ENCODE results near the gene STAM.

STAM gene

DNA sequence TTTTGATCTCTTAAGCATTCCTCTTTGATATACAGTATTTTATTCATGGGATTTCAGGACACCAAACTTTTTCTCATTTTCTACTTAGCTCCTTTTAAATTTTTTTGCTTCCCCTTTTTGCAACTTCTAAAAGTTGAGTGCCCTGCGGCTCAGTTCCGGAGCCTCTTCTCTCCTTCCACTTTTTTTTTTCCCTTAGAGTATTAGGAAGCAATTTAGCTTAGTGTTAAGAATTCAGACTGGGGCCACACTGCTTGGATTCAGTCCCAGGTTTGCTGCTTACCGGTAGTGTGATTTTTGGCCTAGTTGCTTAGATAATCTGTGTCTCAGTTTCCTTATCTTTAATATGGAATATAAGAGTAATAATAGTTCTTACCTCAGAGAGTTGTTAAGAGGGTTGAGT lies 3.4 kb downstream of the STAM start:
- DNase-seq (ENCODE audit: low read depth in 2 of 2), result no peak

GRCh38 chr10:17648243-17649035 lies 4.5 kb downstream of the STAM start:
- peak; percentile 19 to 28 for DNase-seq (ENCODE audit: low read depth in 2 of 2)

DNA sequence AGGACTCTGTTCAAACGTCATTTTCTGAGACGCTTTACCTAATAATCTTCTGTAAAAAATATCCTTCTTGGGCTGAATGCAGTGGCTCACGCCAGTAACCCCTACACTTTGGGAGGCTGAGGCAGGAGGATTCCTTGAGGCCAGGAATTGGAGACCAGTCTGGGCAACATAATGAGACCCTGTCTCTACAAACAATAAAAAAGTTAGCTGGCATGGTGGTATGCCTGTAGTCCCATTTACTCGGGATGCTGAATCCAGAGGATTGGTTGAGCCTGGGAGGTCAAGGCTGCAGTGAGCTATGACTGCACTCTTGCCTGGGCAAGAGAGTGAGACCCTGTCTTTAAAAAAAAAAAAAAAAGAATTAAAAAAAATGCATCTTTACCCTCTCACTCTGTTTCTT lies 5.1 kb downstream of the STAM start:
- no peak for DNase-seq (ENCODE audit: low read depth in 2 of 2)

- DNase-seq (ENCODE audit: low read depth in 2 of 2), result no peak
Measured at GRCh38 chr10:17649836-17650235, 5.9 kb downstream of the STAM start.

GRCh38 chr10:17650416-17650815 lies 6.5 kb downstream of the STAM start:
- DNase-seq (ENCODE audit: low read depth in 2 of 2), result no peak

DNA sequence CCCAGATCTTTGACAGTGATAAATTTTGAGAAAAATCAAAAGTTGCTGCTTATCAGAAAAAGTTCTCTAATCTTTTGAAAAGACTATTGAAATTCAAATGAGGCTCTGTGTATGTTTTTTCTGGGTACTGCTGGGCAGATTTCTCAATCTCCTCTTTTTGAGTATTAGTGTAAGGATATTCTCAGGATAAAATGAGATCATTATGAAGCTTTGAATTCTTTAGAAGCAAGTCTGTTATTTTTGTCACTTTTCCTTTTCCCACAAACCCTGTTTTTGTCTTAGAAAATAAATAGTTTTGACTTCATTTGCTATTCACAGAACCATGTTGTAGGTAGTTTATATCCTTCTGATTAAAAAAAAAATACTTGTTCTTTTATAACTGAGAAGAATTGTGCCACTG lies 7.9 kb downstream of the STAM start:
- no peak for DNase-seq (ENCODE audit: low read depth in 2 of 2)

- DNase-seq (ENCODE audit: low read depth in 2 of 2), result no peak
Measured at GRCh38 chr10:17652585-17652984, 8.6 kb downstream of the STAM start.

DNA sequence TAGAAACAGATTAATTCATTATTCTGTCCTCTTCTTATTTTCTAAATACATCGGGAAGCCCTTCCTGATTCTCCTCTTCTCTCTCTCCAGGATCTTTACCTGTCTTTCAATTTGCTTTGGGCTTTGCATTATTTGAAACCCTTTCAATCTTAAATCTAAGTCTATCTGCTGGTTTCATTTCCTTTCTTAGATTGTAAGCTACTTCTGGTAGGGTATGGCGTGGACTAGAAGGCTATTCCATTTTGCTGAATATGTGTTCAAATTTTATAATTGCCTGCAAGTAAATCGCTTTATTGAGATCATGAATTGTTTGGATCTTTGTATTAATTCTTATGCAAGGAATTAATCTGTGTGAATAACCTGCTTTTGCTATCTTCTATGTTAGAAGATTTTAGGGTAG lies 11.1 kb downstream of the STAM start:
- no peak for DNase-seq (ENCODE audit: low read depth in 2 of 2)

DNA sequence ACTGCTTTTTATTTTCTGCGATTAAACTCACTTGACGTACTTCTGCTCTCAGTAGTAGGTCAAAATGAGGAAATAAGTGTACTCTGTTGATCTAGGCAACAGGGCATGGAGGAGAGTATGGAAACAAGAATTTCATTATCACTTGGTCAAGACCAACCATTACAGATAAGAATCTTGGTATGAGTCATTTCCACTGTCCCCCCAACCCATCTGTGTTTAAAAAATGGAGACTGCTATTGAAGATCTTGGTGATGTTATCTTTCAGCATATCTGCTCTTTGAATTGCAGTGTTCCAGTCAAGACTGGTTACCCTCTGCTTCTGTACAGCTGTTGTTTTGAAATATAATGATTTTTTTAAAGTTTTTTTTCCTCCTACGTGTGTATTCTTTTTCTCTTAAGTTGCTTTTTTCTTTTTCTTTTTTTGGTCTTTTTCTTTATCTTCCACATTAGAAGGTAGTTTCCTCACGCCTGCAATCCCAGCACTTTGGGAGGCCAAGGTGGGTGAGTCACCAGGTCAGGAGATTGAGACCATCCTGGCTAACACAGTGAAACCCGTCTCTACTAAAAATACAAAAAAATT lies 11.7 kb downstream of the STAM start:
- DNase-seq (ENCODE audit: low read depth in 2 of 2), result no peak

DNA sequence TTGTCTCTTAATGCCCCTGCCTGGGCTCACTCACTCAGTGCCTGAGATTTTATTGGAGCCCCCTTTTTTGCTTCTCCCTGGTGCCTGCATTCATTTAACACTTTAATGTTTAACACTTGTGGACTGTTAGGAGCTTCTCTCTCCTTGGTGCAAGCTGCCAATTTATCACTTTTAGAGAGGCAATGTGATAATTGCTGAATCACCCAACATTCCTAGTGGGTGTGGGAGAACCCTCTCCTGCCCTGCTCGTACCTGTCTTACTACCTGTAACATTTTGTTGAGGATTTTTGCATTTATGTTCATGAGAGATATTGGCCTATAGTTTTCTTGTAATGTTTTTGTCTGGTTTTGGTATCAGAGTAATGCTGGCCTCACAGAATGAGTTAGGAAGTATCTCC lies 13.2 kb downstream of the STAM start:
- no peak for DNase-seq (ENCODE audit: low read depth in 2 of 2)

- no peak for DNase-seq (ENCODE audit: low read depth in 2 of 2)
Measured at GRCh38 chr10:17659365-17659764, 15.4 kb downstream of the STAM start.

DNA sequence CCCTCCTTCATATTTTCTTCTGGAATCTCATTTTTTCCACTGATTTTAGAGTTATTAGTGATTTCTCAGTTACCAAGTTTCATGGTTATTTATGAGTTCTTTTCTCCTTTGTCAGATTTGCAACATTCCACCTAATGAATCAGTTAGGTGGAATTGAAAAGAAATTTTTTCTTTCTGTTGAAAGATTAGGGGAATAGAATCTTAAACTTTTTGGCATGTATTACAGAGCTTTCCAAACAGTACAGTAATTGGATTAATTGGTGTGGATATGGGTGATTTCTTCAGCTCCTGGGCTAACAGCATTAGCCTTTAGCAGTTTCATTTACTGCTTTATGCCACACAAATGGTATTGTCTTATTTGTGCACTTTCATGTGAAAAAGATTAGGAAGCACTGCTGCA lies 17.0 kb downstream of the STAM start:
- no peak for DNase-seq (ENCODE audit: low read depth in 2 of 2)

DNA sequence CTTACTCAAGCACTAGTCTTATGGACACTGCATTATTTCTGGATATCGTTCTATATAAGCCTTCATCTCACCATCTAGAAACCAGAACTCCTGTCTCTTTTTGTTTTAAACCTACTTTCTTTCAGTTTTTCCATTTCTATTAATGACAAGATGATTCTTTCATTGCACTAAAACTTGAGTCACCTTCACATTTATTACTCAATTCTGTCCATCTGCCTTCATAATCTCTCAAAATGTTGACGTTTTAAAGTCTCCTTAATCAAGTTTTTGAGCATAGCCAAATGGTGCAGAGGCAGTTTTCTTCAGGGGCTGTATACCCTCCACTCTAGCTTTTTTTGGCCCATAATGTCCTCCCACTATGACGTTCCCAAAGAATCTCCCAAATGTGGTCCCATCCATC lies 17.6 kb downstream of the STAM start:
- no peak for DNase-seq (ENCODE audit: low read depth in 2 of 2)

DNA sequence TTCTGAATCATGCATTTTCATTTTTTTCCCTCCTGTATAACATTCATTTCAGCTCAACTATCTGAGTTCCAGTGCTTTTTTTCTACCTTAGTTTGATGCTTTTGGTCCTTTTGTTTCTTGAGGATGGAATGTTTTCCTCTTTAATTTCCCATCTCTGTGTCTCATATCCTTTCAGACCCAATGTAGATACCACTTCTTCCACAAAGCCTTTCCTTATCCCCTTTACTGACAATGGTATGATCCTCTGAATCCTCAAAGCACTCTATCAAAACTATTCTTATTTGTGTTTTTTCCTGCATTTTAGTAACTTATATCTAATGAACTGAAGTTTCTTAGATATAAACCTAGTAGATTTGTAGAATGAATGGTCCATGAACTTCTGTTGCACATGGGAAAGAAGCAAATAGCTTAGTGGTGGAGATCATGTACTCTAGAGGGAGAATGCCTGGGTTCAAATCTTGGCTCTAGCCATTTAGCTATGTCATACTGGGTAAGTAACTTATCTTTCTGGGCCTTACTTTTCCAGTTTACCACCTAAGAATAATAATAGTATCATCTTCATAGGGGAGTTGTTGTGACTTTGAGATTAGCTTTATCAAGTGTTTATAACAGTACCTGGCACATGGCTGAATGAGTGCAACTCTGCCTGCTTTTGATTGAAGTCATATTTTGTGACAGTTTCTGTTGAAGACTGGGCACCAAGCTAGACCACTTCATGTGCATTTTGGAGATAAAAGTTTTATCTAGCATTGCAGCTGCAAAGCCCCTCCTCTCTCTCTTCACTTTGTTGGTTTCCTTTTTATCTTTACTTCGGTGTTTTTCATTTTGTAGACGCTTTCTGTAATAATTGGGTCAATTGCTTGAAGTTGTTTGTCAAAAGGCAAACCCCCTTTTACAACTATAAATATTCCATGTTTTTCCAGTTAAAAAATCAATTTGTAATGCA lies 18.5 kb downstream of the STAM start:
- no peak for DNase-seq (ENCODE audit: low read depth in 2 of 2)

GRCh38 chr10:17663450-17663849 lies 19.5 kb downstream of the STAM start:
- no peak for DNase-seq (ENCODE audit: low read depth in 2 of 2)

- DNase-seq (ENCODE audit: low read depth in 2 of 2), result no peak
Measured at GRCh38 chr10:17665747-17666146, 21.8 kb downstream of the STAM start.

DNA sequence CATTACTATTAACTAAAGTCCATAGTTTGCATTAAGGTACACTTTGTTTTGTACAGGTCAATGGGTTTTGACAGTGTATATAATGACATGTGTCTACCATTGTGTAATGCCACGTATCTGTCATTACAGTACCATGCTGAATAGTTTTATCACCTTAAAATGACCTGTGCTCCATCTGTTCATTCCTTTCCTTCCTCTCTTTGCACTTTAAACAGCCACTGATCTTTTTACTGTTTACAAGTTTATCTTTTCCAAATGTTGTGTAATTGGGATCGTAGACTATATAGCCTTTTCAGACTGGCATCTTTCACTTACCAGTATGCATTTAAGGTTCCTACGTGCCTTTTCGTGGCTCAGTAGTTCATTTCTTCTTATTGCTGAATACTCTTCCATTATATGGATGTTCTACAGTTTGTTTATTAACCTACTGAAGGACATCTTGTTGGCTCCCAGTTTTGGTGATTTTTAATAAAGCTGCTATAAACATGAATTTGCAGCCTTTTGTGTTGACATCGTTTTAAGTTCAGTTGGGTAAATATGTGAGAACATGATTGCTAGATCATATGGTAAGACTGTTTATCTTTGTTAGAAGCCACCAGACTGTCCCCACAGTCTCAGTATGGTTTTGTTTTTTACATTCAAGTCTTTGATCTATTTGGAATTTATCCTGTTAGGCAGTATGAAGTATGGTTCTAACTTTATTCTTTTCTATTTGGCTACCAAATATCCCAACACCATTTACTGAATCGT lies 24.7 kb downstream of the STAM start:
- no peak for DNase-seq (ENCODE audit: low read depth in 2 of 2)

DNA sequence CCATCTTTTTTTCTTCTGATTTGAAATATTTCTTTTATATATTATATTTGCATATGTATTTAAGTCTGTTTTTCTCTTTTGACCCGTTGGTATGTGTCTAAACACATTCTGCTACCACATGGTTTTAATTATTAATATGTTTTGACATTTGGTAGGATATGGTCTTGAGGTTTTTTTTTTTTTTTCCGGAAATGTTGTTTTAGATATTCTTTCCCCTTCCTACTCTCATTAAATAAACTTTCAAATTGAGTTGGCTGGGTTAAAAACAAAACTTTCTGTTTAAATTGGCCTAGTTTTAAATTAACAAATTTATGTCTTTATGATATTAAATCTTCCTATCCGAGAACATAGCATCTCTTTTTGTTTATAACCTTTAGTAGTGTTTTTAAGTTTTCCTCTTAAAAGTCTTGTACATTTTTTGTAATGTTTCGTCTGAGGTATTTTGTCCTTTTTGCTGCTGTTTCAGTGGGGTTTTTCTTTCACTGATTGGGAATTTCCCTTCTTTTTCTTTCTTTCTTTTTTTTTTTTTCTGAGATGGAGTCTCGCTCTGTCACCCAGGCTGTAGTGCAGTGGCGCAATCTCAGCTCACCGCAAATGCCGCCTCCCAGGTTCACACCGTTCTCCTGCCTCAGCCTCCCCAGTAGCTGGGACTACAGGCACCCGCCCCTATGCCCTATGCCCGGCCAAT lies 25.4 kb downstream of the STAM start:
- peak in 1 of 2 donors; percentile 23 for DNase-seq (ENCODE audit: low read depth in 2 of 2)

GRCh38 chr10:17671307-17671706 lies 27.4 kb downstream of the STAM start:
- no peak for DNase-seq (ENCODE audit: low read depth in 2 of 2)

GRCh38 chr10:17673471-17674061 lies 29.6 kb downstream of the STAM start:
- DNase-seq (ENCODE audit: low read depth in 2 of 2), result no peak

DNA sequence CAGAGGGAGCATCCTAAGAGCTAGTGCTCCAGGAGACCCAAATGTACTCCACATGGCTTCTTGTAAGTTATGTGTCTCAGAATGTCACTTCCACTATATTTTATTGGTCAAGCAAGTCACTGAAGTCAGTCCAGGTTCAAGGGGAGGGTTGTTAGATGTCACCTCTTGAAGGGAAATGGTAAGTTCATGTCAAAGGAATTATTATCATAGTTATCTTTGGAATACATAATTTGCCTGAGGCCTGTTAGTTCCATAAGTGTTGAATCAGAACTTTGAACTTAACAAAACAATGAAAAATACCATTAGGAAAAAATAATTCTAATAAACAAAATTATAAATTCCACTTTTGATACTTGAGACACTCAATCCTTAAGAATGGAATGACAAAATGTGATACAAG lies 30.6 kb downstream of the STAM start:
- no peak for DNase-seq (ENCODE audit: low read depth in 2 of 2)

All from stimulated activated CD4-positive, alpha-beta T cell treated with anti-CD3 and anti-CD28 coated beads, Interleukin-4, amount 100 ng/mL, for 48 hours (primary cell).